Epidermal melanocyte (primary cell): ENCODE measurements around the gene CACNA1B.
"Not testable (repeated sequence)": the region's sequence is repeated elsewhere in the genome, so short reads cannot be mapped to it uniquely, and the experiment has no call there.

Experiments
- DNase-seq: peaks from one replicate; pipeline ENCODE4 v3.0.0; 2011; ENCODE audit warnings: low spot score; ENCODE audit not compliant: insufficient read length

CACNA1B gene

GRCh38 chr9:138071292-138071691 lies 193.7 kb downstream of the CACNA1B start:
- no peak for DNase-seq

DNA sequence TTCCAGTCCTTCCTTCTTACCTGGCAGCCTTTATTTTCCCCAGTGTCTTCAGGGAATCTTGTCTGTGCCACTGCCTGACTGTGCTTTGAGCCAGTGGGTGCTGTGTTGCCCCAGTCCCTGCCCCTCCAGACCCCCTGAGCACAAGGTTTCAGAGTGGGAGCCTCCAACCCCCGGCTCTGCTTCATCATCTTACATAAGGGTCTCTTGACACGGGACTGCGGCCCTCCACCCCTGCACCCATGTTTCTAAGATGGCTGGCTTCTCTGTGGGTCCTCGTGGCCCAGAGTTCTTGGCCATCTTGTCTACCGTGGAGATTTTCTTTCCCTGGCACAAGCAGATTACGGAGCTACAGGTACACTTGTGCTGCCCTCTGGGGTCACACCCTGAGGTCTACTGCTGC lies 194.1 kb downstream of the CACNA1B start:
- DNase-seq = no peak

DNA sequence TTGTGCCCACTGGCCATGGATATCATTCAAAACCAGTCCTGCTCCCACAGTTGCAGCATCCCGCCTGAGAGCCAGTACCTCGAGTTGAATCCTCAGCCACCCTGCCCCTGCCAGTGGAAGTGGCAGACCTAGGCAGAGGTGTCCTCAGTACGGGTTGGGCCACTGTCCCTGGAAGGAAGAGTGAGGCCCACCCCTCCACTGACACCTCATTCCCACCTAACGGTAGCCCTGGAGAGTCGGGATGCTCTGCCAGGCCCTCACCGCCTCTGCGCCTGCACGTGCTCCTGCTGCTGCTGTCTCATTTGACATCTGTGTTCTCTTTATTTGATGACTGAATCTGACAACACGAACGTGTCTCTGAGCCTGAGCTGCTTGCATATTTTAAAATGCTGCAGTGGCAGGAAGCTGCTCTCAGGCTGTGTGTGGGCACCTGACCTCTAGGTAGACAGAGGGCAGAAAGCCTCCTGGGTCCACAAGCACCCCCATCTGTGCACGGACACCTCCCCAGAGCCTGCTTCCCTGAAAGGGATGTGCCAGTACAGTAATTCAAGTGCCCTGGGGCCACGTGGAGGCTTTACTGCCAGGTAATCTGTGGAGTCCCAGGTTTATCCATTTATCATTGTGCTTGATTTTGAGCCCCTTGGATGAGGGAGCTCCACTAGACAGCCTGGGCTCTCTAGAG lies 194.7 kb downstream of the CACNA1B start:
- DNase-seq = no peak

- DNase-seq = no peak
Measured at GRCh38 chr9:138072897-138073296, 195.3 kb downstream of the CACNA1B start.

DNA sequence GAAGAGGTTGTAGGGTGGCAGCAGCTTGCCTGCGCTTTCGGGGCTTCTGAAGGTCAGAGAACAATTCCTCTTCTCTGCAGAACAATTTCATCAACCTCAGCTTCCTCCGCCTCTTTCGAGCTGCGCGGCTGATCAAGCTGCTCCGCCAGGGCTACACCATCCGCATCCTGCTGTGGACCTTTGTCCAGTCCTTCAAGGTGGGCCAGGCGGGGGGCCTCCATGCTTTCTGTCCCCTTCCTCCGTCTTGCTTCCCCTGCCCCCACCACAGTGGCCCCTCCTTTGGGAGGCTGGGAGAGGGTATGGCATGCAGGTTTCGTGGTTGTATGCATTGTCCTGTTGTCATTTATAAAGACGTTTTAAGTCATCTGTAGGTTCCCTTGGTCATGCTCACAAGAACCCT lies 195.8 kb downstream of the CACNA1B start:
- DNase-seq = peak; percentile 2

GRCh38 chr9:138073808-138074207 lies 196.2 kb downstream of the CACNA1B start:
- DNase-seq = no peak

- DNase-seq = no peak
Measured at GRCh38 chr9:138074516-138074915, 196.9 kb downstream of the CACNA1B start.

DNA sequence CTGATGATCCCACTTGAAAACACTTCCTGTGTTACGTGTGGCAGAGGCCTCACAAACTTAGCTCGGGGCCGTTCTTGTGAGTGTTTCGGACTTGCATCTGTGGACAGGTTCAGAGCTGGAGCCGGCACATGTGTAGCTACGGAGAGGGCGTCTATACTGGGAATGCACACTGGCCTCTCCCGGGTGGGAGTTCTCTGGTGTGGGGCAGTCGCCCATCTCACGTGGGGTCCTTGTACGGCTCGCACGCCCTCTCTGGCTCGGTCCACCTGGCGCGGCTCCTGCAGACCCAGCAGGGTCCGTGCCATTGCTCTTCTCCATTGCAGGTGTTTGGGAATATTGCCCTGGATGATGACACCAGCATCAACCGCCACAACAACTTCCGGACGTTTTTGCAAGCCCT lies 197.9 kb downstream of the CACNA1B start:
- DNase-seq = no peak

- DNase-seq = no peak
Measured at GRCh38 chr9:138075961-138076649, 198.5 kb downstream of the CACNA1B start.

DNA sequence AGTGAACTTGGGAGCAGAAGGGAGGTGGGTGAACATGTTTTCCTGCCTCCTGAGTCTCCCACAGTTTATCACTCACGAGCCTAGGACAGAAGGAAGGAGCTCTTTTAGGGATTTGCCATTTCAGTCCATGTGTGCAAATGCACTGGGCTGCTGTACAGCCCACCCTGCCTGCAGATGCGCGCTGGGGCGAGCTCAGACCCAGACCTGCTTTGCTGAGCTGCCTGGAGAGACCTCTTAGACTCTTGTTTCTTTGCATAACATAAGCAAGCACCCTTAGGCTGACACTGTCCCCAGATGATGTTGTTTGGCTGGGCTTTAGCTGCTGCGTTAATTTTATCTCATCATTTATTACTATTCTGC lies 199.0 kb downstream of the CACNA1B start:
- no peak for DNase-seq

DNA sequence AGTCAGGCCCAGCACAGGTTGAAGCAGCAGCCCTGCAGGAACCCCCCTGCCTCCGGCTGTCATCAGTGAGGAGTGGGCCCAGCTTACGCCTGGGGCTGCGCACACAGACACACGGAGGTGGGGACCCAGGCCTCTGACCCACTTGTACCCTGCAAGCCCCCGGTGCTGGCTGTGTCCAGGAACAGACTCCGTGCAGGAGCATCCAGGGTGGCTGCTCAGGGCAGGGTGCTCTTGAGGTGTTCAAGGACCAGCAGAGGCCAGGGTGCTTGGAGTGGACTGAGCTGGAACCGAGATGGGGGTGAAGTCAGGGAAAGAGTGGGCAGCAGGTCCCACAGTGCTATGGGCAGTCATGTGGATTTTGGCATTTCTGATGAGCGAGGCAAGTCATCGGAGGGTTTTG lies 199.5 kb downstream of the CACNA1B start:
- peak; percentile 6 for DNase-seq

GRCh38 chr9:138077898-138078540 lies 200.4 kb downstream of the CACNA1B start:
- peak; percentile 11 for DNase-seq

GRCh38 chr9:138078846-138079245 lies 201.3 kb downstream of the CACNA1B start:
- peak; percentile 14 for DNase-seq

DNA sequence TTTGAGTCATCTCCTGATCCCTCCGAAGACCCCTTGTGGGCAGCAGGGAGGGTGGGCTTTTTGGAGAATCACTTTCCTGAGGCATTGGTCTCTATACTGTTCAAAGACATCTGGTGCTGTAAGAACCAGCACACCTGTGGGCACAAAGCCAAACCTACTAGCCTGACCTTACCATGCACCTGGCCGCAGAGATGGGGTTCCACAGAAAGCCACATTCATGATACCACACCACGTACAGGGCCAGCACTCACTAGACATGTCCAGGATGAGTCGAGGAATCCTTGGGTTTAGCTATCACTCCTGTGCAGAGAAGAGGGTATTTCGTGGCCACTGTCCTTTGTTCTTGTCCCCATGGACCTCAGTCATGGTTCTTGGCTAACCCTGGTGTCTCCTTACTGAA lies 203.4 kb downstream of the CACNA1B start:
- no peak for DNase-seq

DNA sequence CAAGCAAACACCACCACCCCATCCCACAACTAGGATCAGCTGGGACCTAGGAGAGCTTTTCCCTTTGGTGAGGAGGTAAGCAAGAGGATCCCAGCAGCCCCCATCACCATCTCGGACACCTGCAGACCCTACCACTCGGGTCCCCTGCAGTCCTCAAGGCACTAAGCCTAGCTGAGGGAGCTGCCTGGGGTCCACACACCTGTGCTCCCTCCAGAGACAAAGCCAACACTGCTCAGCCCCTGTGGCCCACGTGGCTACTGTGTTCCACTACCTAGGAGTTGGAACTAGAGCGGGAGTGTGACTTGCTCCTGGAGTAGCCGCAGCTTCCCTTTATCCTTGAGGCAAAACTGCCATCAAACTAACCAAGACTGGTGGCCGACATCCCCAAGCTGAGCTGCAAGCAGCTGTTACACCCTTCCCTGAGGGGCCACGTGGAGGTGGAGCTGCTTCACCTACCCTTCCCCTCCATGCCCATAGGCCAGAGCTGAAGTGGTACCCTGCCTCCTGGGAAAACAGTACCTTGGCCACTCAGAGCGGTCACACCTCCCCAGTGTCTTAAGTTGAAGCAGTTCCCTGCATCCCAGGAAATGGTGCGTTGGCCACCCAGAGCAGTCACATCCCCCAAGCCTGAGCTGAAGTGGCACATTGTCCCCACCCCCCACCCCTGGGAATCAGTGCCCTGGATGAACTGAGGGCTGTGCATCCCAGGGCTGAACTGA lies 205.5 kb downstream of the CACNA1B start:
- no peak for DNase-seq

GRCh38 chr9:138083873-138084272 lies 206.3 kb downstream of the CACNA1B start:
- DNase-seq = no peak

DNA sequence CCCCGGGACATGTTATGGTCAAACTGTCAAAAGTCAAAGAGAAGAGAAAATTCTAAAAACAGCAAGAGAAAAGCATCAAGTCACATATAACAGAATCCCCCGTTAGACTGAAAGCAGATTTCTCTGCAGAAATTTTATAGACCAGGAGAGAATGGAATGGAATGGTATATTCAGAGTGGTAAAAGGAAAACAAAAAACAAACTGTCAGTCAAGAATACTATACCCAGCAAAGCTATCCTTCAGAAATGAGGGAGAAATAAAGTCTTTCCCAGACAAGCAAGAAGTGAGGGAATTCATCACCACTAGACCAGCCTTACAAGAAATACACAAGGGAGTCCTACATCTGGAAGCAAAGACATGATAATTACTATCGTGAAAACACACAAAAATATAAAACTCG lies 208.0 kb downstream of the CACNA1B start:
- no peak for DNase-seq

GRCh38 chr9:138092057-138092456 lies 214.5 kb downstream of the CACNA1B start:
- DNase-seq = not testable (repeated sequence)

DNA sequence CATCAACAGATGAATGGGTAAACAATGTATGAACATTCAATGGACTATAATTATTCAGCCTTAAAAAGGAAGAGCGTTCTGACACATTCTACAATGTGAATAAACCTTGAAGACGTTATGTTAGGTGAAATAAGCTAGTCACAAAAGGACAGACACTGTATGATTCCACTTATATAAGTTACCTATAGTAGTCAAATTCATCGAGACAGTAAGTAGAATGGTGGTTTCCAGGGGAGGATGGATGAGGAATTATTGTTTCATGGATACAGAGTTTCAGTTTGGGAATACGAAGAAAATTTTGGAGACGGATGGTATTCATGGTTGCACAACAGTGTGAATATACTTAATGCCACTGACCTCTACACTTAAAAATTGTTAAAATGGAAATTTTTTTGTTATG lies 216.4 kb downstream of the CACNA1B start:
- DNase-seq = peak; percentile 2

DNA sequence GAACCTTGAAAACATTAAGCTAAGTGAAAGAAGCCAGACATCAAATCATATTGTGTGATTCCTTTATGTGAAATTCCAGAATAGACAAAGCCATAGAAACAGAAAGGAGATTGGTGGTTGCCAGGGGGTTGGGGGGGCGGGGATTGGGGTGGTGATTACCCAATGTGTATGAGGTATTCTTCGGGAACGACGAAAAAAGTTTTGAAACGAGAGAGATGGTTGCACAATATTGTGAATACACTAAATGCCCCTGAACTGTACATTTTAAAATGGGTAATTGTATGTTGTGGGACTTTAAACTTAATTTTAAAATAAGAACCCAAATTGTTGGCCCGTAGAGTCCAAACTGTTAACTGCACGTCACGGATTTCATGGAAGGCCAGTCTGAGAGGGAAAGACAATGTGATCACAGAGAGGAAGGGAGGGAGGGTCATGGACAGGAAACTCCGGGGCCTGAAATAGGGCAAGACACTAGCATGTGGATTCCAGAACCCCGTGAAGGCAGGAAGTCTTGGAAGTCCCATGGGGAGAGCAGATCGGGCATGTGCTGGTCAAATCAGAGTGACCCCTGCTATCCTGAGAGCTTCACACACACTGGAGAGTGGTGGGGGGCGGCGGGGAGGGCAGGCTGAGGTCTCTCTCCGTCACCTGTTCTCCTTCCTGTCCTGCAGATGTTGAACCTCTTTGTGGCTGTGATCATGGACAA lies 218.4 kb downstream of the CACNA1B start:
- no peak for DNase-seq

- no peak for DNase-seq
Measured at GRCh38 chr9:138096519-138096845, 218.9 kb downstream of the CACNA1B start.
